Endothelial cell of coronary artery (primary cell): ENCODE data around the gene BEND4. TPM values are rescaled to one million over a fixed set of nuclear protein-coding genes. Genes with fewer than 3 reads are reported as not detected.

ENCODE experiments used
- total RNA-seq: library from RNA; depleted of rRNA; stranded (reverse); fragments of >200 nt; gene quantifications from 2 replicates; pipeline ENCODE4 v1.2.3, GENCODE V29; 2014

BEND4 gene
- 0.19 and 0.27 TPM in 2 replicates for total RNA-seq

DNA sequence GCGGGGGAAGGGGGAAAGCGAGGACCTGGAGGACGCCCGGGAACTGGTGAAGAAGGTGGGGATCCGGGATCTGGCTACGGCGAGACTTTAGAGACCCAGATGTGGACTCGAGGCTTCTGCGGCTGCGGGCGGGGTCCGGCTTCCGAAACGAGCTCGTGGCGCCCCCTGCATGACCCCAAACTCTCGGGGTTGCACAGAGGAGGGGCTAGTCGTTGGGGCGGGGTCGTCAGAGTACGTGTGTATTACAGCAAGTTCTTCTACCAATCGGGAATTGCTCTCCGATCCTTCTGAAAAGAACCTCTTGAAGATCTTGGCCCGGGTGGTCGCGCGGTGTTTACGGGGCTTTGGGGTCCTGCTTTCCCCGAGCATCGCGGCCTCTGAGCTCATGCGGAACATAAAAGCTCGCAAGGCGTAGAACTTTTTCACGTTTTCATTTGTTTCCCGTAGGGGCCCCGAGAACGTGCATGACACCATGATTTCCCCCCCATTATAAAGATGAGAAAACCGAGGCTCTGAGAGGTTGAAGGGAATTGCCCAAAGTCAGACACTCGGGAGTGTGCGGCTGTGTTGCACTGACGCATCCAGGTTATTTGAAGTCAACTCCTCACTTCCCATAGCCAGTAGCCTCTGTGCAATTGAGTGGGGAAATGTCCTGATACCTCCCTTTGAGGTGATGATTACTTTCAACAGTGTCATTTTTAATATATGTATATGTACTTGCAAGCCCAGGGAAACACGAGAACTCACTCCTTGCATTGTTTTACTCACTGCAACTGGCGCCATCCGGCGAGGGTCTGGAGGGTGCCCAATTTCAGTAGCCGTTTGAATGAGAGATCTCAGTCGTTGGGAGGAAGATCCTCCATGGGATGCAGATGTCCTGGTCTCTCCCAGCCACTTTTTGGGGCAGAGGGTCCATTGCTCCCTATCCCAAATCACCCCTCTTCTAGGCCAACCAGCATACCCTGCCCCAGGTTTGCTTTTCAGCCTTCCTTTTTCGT lies at the start of gene BEND4:
Gene BEND4 (minus strand): TSS at position 149 of the 998 bp plus-strand sequence. CDS start 512 bp downstream, outside the sequence.

Other genes with a start within 250 kb of the BEND4 start
- gene TMEM33, start 217.2 kb downstream of the BEND4 start, total RNA-seq, result 41.5 and 45.7 TPM in 2 replicates
- 0.09 and 0.19 TPM in 2 replicates for gene DCAF4L1, start 170.9 kb downstream of the BEND4 start, total RNA-seq
- 46.3 and 47.8 TPM in 2 replicates for gene SLC30A9, start 162.1 kb downstream of the BEND4 start, total RNA-seq
- gene SHISA3, start 244.8 kb upstream of the BEND4 start, total RNA-seq, result 3.9 and 12.1 TPM in 2 replicates